T-helper 2 cell treated with Interferon-gamma antibody and Interleukin-4, amounts not matched to agents 100 ng/mL and 5 ng/mL, for 36 hours (primary cell): ENCODE data around the gene SNX30. TPM values are rescaled to one million over a fixed set of nuclear protein-coding genes. Genes with fewer than 3 reads are reported as not detected.
"Not testable (repeated sequence)": the region's sequence is repeated elsewhere in the genome, so short reads cannot be mapped to it uniquely, and the experiment has no call there.

ENCODE experiments used
- intact Hi-C: fragments of 100-400 bp; cut with micrococcal nuclease; formaldehyde crosslinking; loops from one replicate; pipeline ENCODE4 v1.15.1; 2023
- total RNA-seq: library from RNA; stranded (reverse); gene quantifications from 2 replicates; pipeline ENCODE4 v1.2.3, GENCODE V29; 2022

SNX30 gene, protein sequence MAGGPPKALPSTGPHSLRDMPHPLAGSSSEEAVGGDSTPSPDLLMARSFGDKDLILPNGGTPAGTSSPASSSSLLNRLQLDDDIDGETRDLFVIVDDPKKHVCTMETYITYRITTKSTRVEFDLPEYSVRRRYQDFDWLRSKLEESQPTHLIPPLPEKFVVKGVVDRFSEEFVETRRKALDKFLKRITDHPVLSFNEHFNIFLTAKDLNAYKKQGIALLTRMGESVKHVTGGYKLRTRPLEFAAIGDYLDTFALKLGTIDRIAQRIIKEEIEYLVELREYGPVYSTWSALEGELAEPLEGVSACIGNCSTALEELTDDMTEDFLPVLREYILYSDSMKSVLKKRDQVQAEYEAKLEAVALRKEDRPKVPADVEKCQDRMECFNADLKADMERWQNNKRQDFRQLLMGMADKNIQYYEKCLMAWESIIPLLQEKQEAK
- 4.0 and 4.1 TPM in 2 replicates for total RNA-seq

DNA sequence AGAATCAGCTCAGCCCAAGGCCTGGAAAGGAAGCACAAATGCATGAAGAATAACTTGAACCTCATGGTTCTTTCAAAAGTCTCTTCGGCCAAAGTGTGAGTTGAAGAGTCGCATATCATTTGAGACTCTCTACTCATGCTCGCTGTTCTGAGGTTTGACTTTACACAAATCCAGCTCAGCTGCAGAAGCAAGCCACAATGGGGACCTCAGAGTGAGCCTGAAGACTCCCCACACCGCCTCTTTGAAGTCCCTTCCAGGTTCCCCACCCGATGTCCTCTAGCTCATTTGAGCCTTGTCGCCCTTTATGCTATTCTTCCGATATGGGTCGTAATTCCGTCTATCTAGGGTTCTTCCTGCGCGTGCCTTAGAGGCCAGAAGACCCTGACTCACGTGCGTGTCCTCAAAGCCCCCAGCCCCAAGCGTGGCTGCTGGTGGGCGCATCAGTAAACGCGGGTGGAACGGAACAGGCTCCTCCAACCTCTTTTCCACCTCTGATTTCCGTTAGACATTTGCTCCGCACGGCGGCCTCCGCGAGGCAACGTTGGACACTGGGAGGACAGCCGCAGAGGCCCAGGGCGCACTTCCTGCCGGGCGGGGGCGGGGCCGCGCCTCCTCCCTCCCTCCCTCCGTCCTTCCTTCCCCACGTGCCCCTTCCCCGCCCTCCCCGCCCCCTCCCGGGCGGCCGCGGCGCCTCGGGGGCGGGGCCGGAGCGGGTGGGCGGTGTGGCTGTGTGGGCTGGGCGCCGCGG, at the start of gene SNX30:
Gene SNX30, plus strand, starts transcription at position 745 of the 748 bp plus-strand sequence. CDS start 242 bp downstream, outside the sequence.
- intact Hi-C loops, result loop anchor here (1.0 to 10.0 kb wide), 7 partner anchors 32 to 855 kb away; partner anchors contain the start of genes HSDL2, INIP, PTBP3 and SUSD1

GRCh38 chr9:112703304-112703703, 47.3 kb upstream of the SNX30 start:
- intact Hi-C loops, result no loop called here

DNA sequence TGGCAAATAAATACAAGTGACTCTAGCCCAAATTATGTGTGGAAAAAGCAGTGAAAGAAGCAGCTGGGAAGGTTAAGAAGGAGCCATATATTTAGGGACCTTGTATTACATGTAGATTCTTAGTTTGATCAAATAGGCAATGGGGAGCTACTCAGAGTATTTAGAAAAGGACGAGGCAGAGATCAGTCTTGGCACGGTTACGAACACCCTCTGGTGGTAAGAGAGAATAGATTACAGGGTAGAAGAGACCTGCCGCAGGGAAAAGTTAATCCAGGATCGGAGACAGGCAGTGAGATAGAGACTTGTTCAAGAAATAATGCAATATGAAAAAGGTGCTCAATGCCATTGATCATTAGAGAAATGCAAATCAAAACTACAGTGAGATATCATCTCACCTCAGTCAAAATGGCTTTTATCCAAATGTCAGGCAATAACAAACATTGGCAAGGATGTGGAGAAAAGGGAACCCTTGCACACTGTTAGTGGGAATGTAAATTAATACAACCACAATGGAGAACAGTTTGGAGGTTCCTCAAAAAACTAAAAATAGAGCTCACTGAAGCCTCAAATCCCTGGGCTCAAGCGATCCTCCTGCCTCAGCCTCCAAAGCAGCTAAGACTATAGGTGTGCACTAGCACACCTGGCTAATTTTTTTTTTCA, 44.7 kb upstream of the SNX30 start:
- intact Hi-C loops, result no loop called here

GRCh38 chr9:112711050-112711689, 39.4 kb upstream of the SNX30 start:
- intact Hi-C loops, result loop anchor here (10.0 kb wide), 1 partner anchor 536 kb away; the partner anchor contains the start of gene SUSD1

DNA sequence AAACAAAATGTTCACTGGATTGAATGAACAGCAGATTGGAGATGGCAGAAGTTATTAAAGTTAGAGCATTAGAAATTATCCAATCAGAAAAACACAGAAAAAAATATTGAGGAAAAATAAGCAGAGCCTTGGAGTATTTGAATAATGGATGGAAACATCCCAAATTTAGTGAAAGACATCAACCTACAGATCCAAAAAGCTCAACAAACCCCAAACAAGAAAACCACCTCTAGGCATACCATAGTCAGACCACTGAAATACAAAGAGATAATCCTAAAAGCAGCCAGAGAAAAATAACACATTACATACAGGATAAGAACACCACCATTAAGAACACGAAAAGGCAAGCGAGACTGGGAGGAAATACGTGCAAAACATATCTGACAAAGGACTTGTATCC, 37.9 kb upstream of the SNX30 start:
- intact Hi-C loops, result loop anchor here (10.0 kb wide), 1 partner anchor 538 kb away; the partner anchor contains the start of gene SUSD1

DNA sequence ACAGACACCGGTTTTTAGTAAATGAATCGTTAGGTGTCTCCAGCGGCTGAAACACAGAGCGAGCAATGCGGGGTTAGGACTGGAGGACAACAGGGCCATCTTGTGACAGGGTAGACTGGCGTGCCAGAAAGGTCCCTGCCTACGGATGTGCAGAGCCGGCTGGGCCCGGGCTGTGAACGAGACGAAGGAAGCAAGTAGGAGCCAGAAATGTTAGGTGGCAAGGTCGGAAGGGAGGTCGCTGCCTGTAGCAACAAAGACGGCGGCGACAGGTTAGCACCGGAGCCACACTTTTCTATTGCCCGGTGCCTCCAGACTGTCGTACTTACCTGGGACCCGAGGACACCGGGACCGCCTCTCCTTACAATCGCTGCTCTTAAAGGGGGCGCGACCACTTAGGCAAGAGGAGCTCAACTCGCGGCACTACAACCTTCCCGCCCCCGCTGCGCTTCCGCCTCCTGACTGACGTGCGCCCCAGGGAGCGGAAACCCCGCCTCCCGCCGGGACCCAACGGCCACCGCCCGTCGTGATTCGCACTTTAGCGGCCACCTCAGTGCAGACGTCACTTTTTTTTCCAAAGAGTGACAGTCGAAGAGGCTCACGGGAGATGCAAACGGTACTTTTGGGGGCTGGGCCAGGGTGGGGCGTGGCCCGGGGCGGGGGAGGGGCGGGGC, 32.8 kb upstream of the SNX30 start, which contains the start of gene INIP:
Gene INIP, minus strand, starts transcription at position 457 of the 671 bp plus-strand sequence. CDS start 1,632 bp downstream, outside the sequence.
- intact Hi-C loops, result loop anchor here (1.0 to 10.0 kb wide), 12 partner anchors 33 to 1235 kb away; partner anchors contain the start of genes ALAD, ECPAS, FKBP15 and GNG10

DNA sequence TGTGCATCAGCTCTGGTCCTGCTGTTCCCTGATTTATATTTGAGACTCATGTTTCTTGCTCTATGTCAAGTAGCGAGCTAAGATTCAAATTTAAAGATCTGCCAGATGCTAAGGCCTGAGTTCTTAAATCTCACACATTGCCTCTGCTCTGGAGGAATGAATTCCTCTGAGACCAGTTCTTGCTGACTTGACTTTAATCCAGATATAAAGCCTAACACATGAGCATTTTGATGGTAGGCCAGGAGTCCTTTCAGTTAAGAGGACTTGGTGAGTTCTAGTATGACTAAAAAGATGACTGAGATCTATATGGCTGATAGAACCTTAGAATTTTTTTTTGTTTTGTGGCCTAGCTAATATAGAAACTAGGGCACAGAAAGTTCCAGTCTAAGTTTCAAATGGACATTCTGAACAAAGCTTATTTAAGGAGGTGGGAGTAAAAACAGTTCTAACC, 31.3 kb upstream of the SNX30 start:
- intact Hi-C loops, result loop anchor here (2.0 to 10.0 kb wide), 6 partner anchors 386 to 1237 kb away; partner anchors contain the start of genes ALAD, ECPAS, FKBP15 and PTBP3

DNA sequence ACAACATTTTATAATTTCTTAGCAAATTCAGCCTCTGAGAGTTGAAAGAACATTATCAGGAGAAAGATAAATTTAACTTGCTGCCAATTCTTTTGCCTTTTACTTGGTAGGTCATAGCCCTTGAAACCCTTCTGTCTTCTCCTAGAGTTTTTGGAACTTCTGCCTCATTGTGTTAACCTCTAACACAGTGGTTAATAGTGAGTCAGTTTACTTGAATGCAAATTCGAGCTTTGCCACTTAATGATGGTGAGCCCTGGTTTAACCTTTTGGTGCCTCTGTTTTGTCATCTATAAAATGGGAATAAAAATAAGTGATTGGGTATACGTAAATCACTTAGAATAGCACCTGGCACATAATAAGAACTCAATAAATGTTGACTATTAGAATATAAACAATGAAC, 30.9 kb upstream of the SNX30 start:
- intact Hi-C loops, result loop anchor here (2.0 to 10.0 kb wide), 6 partner anchors 387 to 1237 kb away; partner anchors contain the start of genes ALAD, ECPAS, FKBP15 and PTBP3

- intact Hi-C loops, result no loop called here
Measured at GRCh38 chr9:112720113-112720780, 30.3 kb upstream of the SNX30 start.

GRCh38 chr9:112722749-112723148, 27.8 kb upstream of the SNX30 start:
- intact Hi-C loops, result not testable (repeated sequence)

GRCh38 chr9:112725961-112726360, 24.6 kb upstream of the SNX30 start:
- intact Hi-C loops, result no loop called here

DNA sequence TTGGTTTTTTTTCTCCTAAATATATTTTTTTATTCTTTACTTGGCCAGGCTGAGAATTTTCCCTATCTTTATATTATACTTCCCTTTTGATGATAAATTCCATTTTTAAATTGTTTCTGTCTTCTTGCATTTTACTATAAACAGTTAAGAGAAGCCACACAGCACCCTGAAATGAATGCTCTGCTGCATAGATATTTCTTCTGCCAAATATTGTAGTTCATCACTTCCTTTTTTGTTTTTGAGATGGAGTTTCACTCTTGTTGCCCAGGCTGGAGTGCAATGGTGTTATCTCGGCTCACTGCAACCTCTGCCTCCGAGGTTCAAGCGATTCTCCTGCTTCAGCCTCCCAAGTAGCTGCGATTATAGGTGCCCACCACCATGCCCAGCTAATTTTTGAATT, 24.1 kb upstream of the SNX30 start:
- intact Hi-C loops, result no loop called here

DNA sequence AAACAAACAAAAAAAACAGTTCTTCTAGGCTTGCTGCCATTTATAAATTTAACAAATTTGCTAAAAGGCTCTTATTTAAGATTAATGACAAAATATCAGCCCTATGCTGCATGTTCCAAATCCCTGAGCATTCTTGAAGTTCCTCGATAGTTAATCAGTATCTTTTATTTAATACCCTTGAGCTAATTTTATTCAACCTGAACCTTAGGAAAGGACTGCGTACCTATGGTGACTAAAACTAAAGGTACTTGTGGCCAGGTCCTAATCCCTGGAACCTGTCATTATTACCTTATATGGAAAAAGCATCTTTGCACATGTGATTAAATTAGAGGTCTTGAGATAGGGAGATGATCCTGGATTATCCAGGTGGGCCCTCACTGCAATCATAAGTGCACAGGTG, 22.2 kb upstream of the SNX30 start:
- intact Hi-C loops, result no loop called here

GRCh38 chr9:112731971-112732370, 18.6 kb upstream of the SNX30 start:
- intact Hi-C loops, result no loop called here

- intact Hi-C loops, result no loop called here
Measured at GRCh38 chr9:112734892-112735291, 15.7 kb upstream of the SNX30 start.

- intact Hi-C loops, result no loop called here
Measured at GRCh38 chr9:112743216-112743836, 7.2 kb upstream of the SNX30 start.

DNA sequence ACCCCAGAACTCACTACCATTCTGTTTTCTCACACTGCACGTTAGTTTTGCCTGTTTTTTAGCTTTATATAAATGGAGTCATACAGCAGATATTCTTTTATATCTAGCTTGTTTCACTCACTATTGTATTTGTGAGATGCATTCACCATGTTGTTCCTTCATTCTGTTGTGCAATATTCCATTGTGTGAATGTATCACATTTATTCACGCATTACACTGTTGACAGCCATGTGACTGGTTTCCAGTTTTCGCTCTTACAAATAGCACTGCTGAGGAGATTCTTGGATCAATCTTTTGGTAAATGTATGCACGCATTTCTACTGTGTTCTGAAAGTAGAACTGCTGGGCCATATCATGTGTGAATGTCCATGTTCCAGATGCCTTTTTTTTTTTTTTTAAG, 6.4 kb upstream of the SNX30 start:
- intact Hi-C loops, result no loop called here

DNA sequence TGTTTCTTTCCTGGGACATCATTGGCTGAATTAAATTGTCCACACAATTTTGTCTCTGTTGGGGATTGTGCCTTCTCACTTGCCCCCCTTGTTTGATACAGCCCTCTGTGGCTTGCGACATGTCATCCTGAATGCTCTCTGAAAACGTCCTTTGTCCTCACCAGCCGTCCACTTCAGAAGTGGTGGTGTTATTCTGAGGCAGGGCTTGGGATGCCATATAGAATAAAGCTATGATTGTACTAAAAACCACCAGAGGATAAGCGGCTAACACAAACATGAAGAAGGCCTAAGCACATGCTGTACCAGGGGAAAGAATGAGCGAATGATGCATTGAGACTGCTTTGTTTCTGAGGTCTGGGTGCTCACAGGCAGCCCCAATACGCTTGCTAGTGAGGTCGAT, 3.5 kb upstream of the SNX30 start:
- intact Hi-C loops, result no loop called here

DNA sequence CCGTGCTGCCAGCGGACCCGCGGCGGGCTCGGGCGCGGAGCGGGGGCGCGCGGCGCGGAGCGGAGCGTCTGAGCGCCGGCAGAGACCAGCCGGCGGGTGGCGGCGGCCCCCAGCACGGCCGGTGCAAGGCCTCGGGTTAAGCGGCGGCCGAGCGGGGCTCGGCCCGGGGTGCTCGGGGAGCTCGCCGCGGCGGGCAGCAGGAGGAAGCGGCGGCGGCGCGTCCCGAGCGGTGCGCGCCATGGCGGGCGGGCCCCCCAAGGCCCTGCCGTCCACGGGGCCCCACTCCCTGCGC, 150 bp downstream of the SNX30 start:
- intact Hi-C loops, result loop anchor here (1.0 to 10.0 kb wide), 7 partner anchors 32 to 856 kb away; partner anchors contain the start of genes HSDL2, INIP, PTBP3 and SUSD1
